GM21447 (cell line): ENCODE results near the gene PRDM5.

Source experiments
- ATAC-seq: cut with Tn5 transposase; IDR thresholded peaks from one replicate; pipeline ENCODE4 v1.9.1; 2021; ENCODE audit not compliant: unreplicated experiment

Gene PRDM5

GRCh38 chr4:120718979-120719566, 203.5 kb downstream of the PRDM5 start:
- peak; percentile 63 for ATAC-seq

- no peak for ATAC-seq
Measured at GRCh38 chr4:120716346-120716745, 206.2 kb downstream of the PRDM5 start.

- no peak for ATAC-seq
Measured at GRCh38 chr4:120714417-120715010, 208.0 kb downstream of the PRDM5 start.

GRCh38 chr4:120709991-120710390, 212.5 kb downstream of the PRDM5 start:
- no peak for ATAC-seq

- no peak for ATAC-seq
Measured at GRCh38 chr4:120704538-120704937, 218.0 kb downstream of the PRDM5 start.

GRCh38 chr4:120703908-120704307, 218.6 kb downstream of the PRDM5 start:
- ATAC-seq, result no peak

- no peak for ATAC-seq
Measured at GRCh38 chr4:120699354-120699753, 223.2 kb downstream of the PRDM5 start.

- no peak for ATAC-seq
Measured at GRCh38 chr4:120694973-120695372, 227.6 kb downstream of the PRDM5 start.

- no peak for ATAC-seq
Measured at GRCh38 chr4:120693816-120694215, 228.7 kb downstream of the PRDM5 start.

GRCh38 chr4:120692964-120693363, 229.6 kb downstream of the PRDM5 start:
- no peak for ATAC-seq

GRCh38 chr4:120691536-120691935, 231.0 kb downstream of the PRDM5 start:
- no peak for ATAC-seq

GRCh38 chr4:120691106-120691505, 231.4 kb downstream of the PRDM5 start:
- ATAC-seq, result no peak

- ATAC-seq, result no peak
Measured at GRCh38 chr4:120688791-120689190, 233.7 kb downstream of the PRDM5 start.

- no peak for ATAC-seq
Measured at GRCh38 chr4:120685756-120686278, 236.7 kb downstream of the PRDM5 start.

- ATAC-seq, result no peak
Measured at GRCh38 chr4:120683897-120684540, 238.5 kb downstream of the PRDM5 start.

GRCh38 chr4:120682981-120683380, 239.5 kb downstream of the PRDM5 start:
- ATAC-seq, result no peak

- ATAC-seq, result no peak
Measured at GRCh38 chr4:120680647-120681228, 241.8 kb downstream of the PRDM5 start.

- ATAC-seq, result no peak
Measured at GRCh38 chr4:120673696-120674095, 248.8 kb downstream of the PRDM5 start.

- no peak for ATAC-seq
Measured at GRCh38 chr4:120672558-120673147, 249.9 kb downstream of the PRDM5 start.

- ATAC-seq, result no peak
Measured at GRCh38 chr4:120672076-120672475, 250.4 kb downstream of the PRDM5 start.

- ATAC-seq, result no peak
Measured at GRCh38 chr4:120671538-120671937, 251.0 kb downstream of the PRDM5 start.

GRCh38 chr4:120667102-120667501, 255.4 kb downstream of the PRDM5 start:
- no peak for ATAC-seq
